ENCODE results near the gene BTN3A1. TPM values are rescaled to one million over a fixed set of nuclear protein-coding genes. Genes with fewer than 3 reads are reported as not detected.

The BTN3A1 gene
- total RNA-seq, 2 donors from 2014 or later: 1.9 to 2.0 TPM

DNA sequence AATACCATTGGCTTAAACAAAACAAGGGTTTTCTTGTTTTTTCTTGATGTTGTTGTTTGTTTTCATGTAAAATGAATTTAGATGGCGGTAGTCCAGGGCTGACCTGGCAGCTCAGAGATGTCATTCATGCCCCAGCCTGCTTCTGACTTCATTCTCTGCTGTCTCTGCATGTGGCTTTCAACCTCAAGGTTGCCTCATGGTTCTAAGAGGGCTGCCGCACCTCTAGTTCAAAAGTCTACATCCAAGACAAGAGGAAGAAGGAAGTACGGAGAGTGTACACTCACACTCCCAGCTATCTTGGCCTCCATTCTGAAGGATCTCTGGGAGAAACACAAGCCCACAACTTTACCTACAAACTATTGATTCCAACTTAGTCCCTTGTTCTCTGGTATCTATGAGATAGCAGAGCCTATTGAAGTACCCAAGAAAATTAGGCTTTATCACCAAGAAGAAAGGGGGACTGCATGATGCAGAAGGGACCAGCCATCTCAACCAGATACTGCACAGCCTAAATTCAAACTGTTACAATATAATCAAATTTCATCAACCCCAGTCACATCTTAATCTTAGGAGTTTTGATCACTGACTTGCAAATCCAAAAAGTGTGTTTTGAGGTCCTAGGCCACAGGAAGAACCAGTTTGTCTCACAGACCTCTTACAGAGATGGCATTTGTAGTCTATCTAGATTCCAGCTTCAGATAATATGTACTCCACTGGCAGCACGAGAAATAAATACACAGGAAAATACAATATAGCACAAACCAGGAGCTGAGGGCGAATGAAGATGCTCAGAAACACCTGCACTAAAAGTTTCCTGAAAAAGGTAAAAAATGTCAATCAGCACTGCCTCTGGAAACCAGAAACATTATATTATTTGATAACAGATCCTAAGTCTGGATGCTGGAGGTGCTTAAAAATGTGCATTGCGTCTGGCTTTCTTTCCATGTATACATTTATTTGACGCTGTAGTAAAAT is 37.4 kb downstream of the BTN3A1 start:
- no peak overlapping the region for H3K4me3 Mint-ChIP-seq

DNA sequence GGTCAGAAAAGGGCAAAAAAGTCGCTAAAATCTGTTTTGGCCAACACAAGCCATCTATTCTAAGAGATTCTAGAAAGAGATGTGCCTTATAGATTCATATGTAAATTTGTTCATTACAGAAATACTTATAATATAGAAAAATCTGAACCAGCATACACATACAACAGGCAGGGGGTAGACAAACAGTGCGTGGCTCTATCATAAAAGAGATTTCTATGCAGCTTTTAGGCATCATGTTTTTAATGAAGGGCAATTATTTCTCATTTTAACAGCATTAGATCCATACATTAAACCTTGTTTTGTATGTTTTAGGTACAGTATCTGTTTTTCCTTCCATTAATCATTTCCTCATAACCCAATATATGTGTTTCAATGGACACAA is 38.9 kb downstream of the BTN3A1 start:
- Histone ChIP-seq H3K9ac (ENCODE audit: extremely low read depth, low read length, poor library complexity, severe bottlenecking) (no peak overlapping the region), H3K27ac (ENCODE audit: low read depth, low read length) (no peak overlapping the region), H3K4me3 (ENCODE audit: low read length) (no peak overlapping the region), H3K9me3 (ENCODE audit: control insufficient read depth, low read length) (no peaks in the 10 kb centered on the region), H3K27me3 (ENCODE audit: control insufficient read depth, insufficient read depth, low read length, poor library complexity, severe bottlenecking) (no peaks in the 10 kb centered on the region), H3K4me1 (ENCODE audit: control insufficient read depth, insufficient read depth, low read length) (no peaks in the 10 kb centered on the region), H3K36me3 (ENCODE audit: control insufficient read depth, insufficient read depth, low read length) (no peaks in the 10 kb centered on the region)
- no peak overlapping the region for H3K27ac Mint-ChIP-seq
- H3K36me3 Mint-ChIP-seq (ENCODE audit: low read depth): peaks cover 2% of the 10 kb centered on the region
- peaks cover 3% of the 10 kb centered on the region for H3K27me3 Mint-ChIP-seq (ENCODE audit: insufficient read depth)
- TF ChIP-seq, protein P1, sequence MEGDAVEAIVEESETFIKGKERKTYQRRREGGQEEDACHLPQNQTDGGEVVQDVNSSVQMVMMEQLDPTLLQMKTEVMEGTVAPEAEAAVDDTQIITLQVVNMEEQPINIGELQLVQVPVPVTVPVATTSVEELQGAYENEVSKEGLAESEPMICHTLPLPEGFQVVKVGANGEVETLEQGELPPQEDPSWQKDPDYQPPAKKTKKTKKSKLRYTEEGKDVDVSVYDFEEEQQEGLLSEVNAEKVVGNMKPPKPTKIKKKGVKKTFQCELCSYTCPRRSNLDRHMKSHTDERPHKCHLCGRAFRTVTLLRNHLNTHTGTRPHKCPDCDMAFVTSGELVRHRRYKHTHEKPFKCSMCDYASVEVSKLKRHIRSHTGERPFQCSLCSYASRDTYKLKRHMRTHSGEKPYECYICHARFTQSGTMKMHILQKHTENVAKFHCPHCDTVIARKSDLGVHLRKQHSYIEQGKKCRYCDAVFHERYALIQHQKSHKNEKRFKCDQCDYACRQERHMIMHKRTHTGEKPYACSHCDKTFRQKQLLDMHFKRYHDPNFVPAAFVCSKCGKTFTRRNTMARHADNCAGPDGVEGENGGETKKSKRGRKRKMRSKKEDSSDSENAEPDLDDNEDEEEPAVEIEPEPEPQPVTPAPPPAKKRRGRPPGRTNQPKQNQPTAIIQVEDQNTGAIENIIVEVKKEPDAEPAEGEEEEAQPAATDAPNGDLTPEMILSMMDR (conservative IDR thresholded peaks at IDR 0.05): no peak
- no peaks in the 10 kb centered on the region for H3K9me3 Mint-ChIP-seq
- H3K4me1 Mint-ChIP-seq: peaks cover 6% of the 10 kb centered on the region
- H3K4me3 Mint-ChIP-seq: no peak overlapping the region
- no peak for DNase-seq
- 83 to 96% methylated on average over 1 to 2 of the region's 2 CpGs for WGBS, 2 experiments (ENCODE audit: insufficient coverage in 1 of 2, insufficient read length in 1 of 2)

More for the DNA sequence above, 37.4 kb downstream of the BTN3A1 start:
- H3K4me1 ChIP-seq (ENCODE audit: control insufficient read depth, insufficient read depth, low read length): no peaks in the 10 kb centered on the region
- H3K36me3 Mint-ChIP-seq (ENCODE audit: low read depth): peaks cover 10% of the 10 kb centered on the region
- H3K9me3 Mint-ChIP-seq: peaks cover 10% of the 10 kb centered on the region
- H3K27me3 Mint-ChIP-seq (ENCODE audit: insufficient read depth): peaks cover 2% of the 10 kb centered on the region
- TF ChIP-seq, protein P1 (conservative IDR thresholded peaks at IDR 0.05): no peak
- no peaks in the 10 kb centered on the region for H3K4me1 Mint-ChIP-seq
- H3K27me3 ChIP-seq (ENCODE audit: control insufficient read depth, insufficient read depth, low read length, poor library complexity, severe bottlenecking): no peaks in the 10 kb centered on the region
- no peak overlapping the region for H3K27ac ChIP-seq (ENCODE audit: low read depth, low read length)
- no peaks in the 10 kb centered on the region for H3K36me3 ChIP-seq (ENCODE audit: control insufficient read depth, insufficient read depth, low read length)
- peaks cover 4% of the 10 kb centered on the region for H3K9me3 ChIP-seq (ENCODE audit: control insufficient read depth, low read length)
- 91 to 92% methylated on average over 5 to 7 of the region's 7 CpGs for WGBS, 2 experiments (ENCODE audit: insufficient coverage in 1 of 2, insufficient read length in 1 of 2)
- no peak overlapping the region for H3K27ac Mint-ChIP-seq
- H3K9ac ChIP-seq (ENCODE audit: extremely low read depth, low read length, poor library complexity, severe bottlenecking): no peak overlapping the region
- H3K4me3 ChIP-seq (ENCODE audit: low read length): no peak overlapping the region
- no peak for DNase-seq

DNA sequence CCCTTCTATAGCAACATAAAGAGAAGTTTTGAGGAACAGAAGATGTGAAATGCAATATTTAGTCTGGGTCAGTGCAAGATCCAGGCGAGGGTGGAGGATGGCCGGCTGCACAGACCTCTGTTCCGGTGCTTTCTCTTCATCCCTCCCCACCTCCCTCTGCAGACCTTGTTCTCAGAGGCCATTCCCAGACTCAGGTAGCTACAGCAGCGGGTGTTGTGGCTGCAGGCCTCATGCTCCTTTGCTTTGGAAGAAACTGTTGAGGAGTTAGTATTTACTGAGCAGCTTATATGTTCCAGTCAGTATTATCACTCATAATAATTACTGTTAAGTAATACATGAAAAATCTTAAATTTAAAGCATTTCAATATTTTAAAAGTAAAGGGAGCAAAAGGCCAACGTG is 39.9 kb downstream of the BTN3A1 start:
- no peak overlapping the region for H3K9ac ChIP-seq (ENCODE audit: extremely low read depth, low read length, poor library complexity, severe bottlenecking)
- no peak overlapping the region for H3K4me3 Mint-ChIP-seq
- H3K4me3 ChIP-seq (ENCODE audit: low read length): no peak overlapping the region
- H3K27me3 ChIP-seq (ENCODE audit: control insufficient read depth, insufficient read depth, low read length, poor library complexity, severe bottlenecking): no peaks in the 10 kb centered on the region
- H3K27ac Mint-ChIP-seq: no peak overlapping the region
- no peaks in the 10 kb centered on the region for H3K36me3 ChIP-seq (ENCODE audit: control insufficient read depth, insufficient read depth, low read length)
- peaks cover 6% of the 10 kb centered on the region for H3K4me1 Mint-ChIP-seq
- H3K36me3 Mint-ChIP-seq (ENCODE audit: low read depth): no peaks in the 10 kb centered on the region
- TF ChIP-seq, protein P1 (conservative IDR thresholded peaks at IDR 0.05): no peak
- no peaks in the 10 kb centered on the region for H3K9me3 Mint-ChIP-seq
- DNase-seq: no peak
- H3K9me3 ChIP-seq (ENCODE audit: control insufficient read depth, low read length): no peaks in the 10 kb centered on the region
- H3K27me3 Mint-ChIP-seq (ENCODE audit: insufficient read depth): peaks cover 3% of the 10 kb centered on the region
- 80 to 88% methylated on average over 1 to 5 of the region's 5 CpGs for WGBS, 2 experiments (ENCODE audit: insufficient coverage in 1 of 2, insufficient read length in 1 of 2)
- H3K4me1 ChIP-seq (ENCODE audit: control insufficient read depth, insufficient read depth, low read length): no peaks in the 10 kb centered on the region
- H3K27ac ChIP-seq (ENCODE audit: low read depth, low read length): no peak overlapping the region

Data from endodermal cell (in vitro differentiated cells).